HUES64 (cell line): Measurements from ENCODE around the gene CDC42EP4.
A peak's percentile ranks its signal among the peaks of the same experiment; 100 is the strongest.

ENCODE experiments used
- H3K27ac ChIP-seq: 2 replicates; pipeline ENCODE4 v1.7.0; 2013; ENCODE audit warnings: low read depth, low read length, inconsistent platforms
- H3K27me3 ChIP-seq: 2 replicates; pipeline ENCODE4 v1.6.1; 2013; ENCODE audit warnings: mild to moderate bottlenecking, low read length; ENCODE audit not compliant: insufficient read depth
- H3K36me3 ChIP-seq: 2 replicates; pipeline ENCODE4 v1.6.1; 2013; ENCODE audit warnings: mild to moderate bottlenecking, low read length; ENCODE audit not compliant: insufficient read depth
- H3K4me1 ChIP-seq: 2 replicates; pipeline ENCODE4 v1.6.1; 2013; ENCODE audit warnings: mild to moderate bottlenecking, low read length, moderate library complexity; ENCODE audit not compliant: insufficient read depth
- H3K4me3 ChIP-seq: 2 replicates; pipeline ENCODE4 v1.5.1; 2013; ENCODE audit warnings: mild to moderate bottlenecking, low read length, moderate library complexity
- H3K9ac ChIP-seq: 2 replicates; pipeline ENCODE4 v1.6.1; 2013; ENCODE audit warnings: mild to moderate bottlenecking, low read depth, low read length
- H3K9me3 ChIP-seq: 2 replicates; pipeline ENCODE4 v1.6.1; 2013; ENCODE audit warnings: low read depth, low read length; ENCODE audit not compliant: insufficient read depth
- WGBS: fragments of 150-250, 120-280 bp; methylation state at CpG from one replicate; pipeline ENCODE4 v1.1.7; 2013; ENCODE audit warnings: missing lambda C conversion rate; 5-methylcytosine and 5-hydroxymethylcytosine counted together

Gene CDC42EP4

DNA sequence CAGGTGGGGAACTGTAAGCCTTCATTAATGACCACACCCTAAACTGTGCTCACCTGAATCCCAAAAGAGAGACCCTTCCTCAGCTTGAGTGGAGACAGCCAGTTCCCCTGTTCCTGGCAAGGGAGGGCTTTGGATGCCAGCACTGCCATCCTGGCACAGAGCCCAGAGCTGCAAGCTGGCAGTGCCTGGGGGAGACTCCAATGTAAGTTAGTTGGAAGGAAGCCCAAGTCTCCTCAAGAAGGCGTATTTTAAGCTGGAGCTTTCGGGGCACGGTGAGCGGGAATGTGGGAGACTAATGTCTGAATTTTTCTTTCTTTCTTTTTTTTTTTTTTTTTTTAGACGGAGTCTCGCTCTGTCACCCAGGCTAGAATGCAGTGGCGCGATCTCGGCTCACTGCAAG, 4.7 kb downstream of the CDC42EP4 start:
- no peaks in the 10 kb centered on the region for H3K9me3 ChIP-seq
- H3K27me3 ChIP-seq = no peaks in the 10 kb centered on the region
- peaks cover 25% of the 10 kb centered on the region for H3K4me1 ChIP-seq
- no peaks in the 10 kb centered on the region for H3K36me3 ChIP-seq
- 98% methylated on average over 5 of the region's 9 CpGs for WGBS
- no peak overlapping the region for H3K4me3 ChIP-seq
- no peak overlapping the region for H3K9ac ChIP-seq
- H3K27ac ChIP-seq = no peak overlapping the region

- peak overlapping the region; percentile 9; the same call in 1 of the 2 replicates for H3K27ac ChIP-seq
- H3K4me3 ChIP-seq = no peak overlapping the region
- no peak overlapping the region for H3K9ac ChIP-seq
- 83% methylated on average over 11 of the region's 11 CpGs for WGBS
- no peaks in the 10 kb centered on the region for H3K36me3 ChIP-seq
- H3K9me3 ChIP-seq = no peaks in the 10 kb centered on the region
- H3K4me1 ChIP-seq = peaks cover 25% of the 10 kb centered on the region
- H3K27me3 ChIP-seq = no peaks in the 10 kb centered on the region
Measured at GRCh38 chr17:73305845-73306836, 5.7 kb downstream of the CDC42EP4 start.

- Histone ChIP-seq H3K27me3 (no peaks in the 10 kb centered on the region), H3K27ac (peak overlapping the region; percentile 12; the same call in 1 of the 2 replicates), H3K4me1 (peaks cover 25% of the 10 kb centered on the region), H3K4me3 (no peak overlapping the region), H3K36me3 (no peaks in the 10 kb centered on the region), H3K9ac (no peak overlapping the region), H3K9me3 (no peaks in the 10 kb centered on the region)
- 40% methylated on average over 16 of the region's 16 CpGs for WGBS
Measured at GRCh38 chr17:73304971-73305812, 6.6 kb downstream of the CDC42EP4 start.

DNA sequence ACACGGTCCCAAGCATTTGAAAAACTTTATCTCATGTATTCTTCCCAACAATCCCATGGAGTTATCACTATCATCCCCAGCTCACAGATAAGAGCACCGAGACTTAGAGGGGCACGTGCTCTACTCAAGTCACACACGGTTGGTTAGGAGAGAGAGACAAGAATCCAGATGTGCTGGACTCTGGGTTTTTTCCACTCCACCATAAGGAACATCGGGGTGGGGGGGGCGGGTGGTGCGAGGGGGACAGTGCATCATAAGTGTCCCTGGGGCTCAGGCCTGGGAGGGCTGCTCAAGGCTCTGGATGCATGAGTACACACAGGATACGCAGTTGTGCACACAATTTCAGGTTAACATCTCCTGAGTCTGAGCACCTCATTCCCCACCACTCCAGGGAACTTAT, 7.4 kb downstream of the CDC42EP4 start:
- 89% methylated on average over 8 of the region's 8 CpGs for WGBS
- Histone ChIP-seq H3K4me1 (peaks cover 18% of the 10 kb centered on the region), H3K4me3 (no peak overlapping the region), H3K9ac (no peak overlapping the region), H3K27ac (no peak overlapping the region), H3K9me3 (no peaks in the 10 kb centered on the region), H3K27me3 (no peaks in the 10 kb centered on the region), H3K36me3 (no peaks in the 10 kb centered on the region)

GRCh38 chr17:73302189-73302588, 9.6 kb downstream of the CDC42EP4 start:
- Histone ChIP-seq H3K27me3 (no peaks in the 10 kb centered on the region), H3K9me3 (no peaks in the 10 kb centered on the region), H3K4me1 (peaks cover 15% of the 10 kb centered on the region), H3K4me3 (no peak overlapping the region), H3K36me3 (no peaks in the 10 kb centered on the region), H3K27ac (no peak overlapping the region), H3K9ac (no peak overlapping the region)
- 95% methylated on average over 3 of the region's 3 CpGs for WGBS

- 95% methylated on average over 2 of the region's 2 CpGs for WGBS
- H3K9me3 ChIP-seq = no peaks in the 10 kb centered on the region
- peaks cover 15% of the 10 kb centered on the region for H3K4me1 ChIP-seq
- no peak overlapping the region for H3K9ac ChIP-seq
- no peak overlapping the region for H3K27ac ChIP-seq
- H3K36me3 ChIP-seq = no peaks in the 10 kb centered on the region
- no peaks in the 10 kb centered on the region for H3K27me3 ChIP-seq
- H3K4me3 ChIP-seq = no peak overlapping the region
Measured at GRCh38 chr17:73301369-73301768, 10.4 kb downstream of the CDC42EP4 start.

GRCh38 chr17:73300392-73300791, 11.4 kb downstream of the CDC42EP4 start:
- peaks cover 7% of the 10 kb centered on the region for H3K4me1 ChIP-seq
- no peaks in the 10 kb centered on the region for H3K9me3 ChIP-seq
- H3K36me3 ChIP-seq = no peaks in the 10 kb centered on the region
- H3K4me3 ChIP-seq = no peak overlapping the region
- no peak overlapping the region for H3K9ac ChIP-seq
- no peak overlapping the region for H3K27ac ChIP-seq
- no peaks in the 10 kb centered on the region for H3K27me3 ChIP-seq
- WGBS = 92% methylated on average over 3 of the region's 3 CpGs

- Histone ChIP-seq H3K36me3 (no peaks in the 10 kb centered on the region), H3K27ac (no peak overlapping the region), H3K9me3 (no peaks in the 10 kb centered on the region), H3K9ac (no peak overlapping the region), H3K27me3 (no peaks in the 10 kb centered on the region), H3K4me1 (no peaks in the 10 kb centered on the region), H3K4me3 (no peak overlapping the region)
- 87% methylated on average over 15 of the region's 15 CpGs for WGBS
Measured at GRCh38 chr17:73297934-73298861, 13.6 kb downstream of the CDC42EP4 start.

- no peaks in the 10 kb centered on the region for H3K27me3 ChIP-seq
- 0 out of 2 replicates have a peak, but pooled peaks cover 10% of the 10 kb centered on the region for H3K4me1 ChIP-seq
- H3K36me3 ChIP-seq = no peaks in the 10 kb centered on the region
- H3K27ac ChIP-seq = no peak overlapping the region
- no peak overlapping the region for H3K9ac ChIP-seq
- WGBS = 86% methylated on average over 9 of the region's 9 CpGs
- H3K9me3 ChIP-seq = no peaks in the 10 kb centered on the region
- no peak overlapping the region for H3K4me3 ChIP-seq
Measured at GRCh38 chr17:73293480-73293911, 18.3 kb downstream of the CDC42EP4 start.

DNA sequence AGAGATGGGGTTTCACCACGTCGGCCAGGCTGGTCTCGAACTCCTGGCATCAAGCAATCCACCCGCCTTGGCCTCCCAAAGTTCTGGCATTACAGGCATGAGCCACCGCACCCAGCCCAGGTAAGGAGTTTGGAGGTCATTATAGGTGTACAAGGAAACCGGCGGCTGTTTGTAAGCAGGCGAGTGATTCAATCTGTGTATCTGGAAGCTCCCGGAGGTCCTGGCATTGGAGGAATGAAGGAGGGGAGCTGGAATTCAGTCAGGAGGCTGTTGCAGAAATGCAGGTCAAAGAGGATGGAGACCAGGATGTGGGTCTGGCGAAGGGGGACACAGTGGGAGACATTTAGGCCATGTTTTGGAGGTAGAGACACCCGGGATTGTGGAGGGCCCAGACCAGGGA, 18.8 kb downstream of the CDC42EP4 start:
- H3K27me3 ChIP-seq = no peaks in the 10 kb centered on the region
- no peaks in the 10 kb centered on the region for H3K9me3 ChIP-seq
- H3K36me3 ChIP-seq = no peaks in the 10 kb centered on the region
- no peak overlapping the region for H3K9ac ChIP-seq
- no peak overlapping the region for H3K27ac ChIP-seq
- 0 out of 2 replicates have a peak, but pooled peaks cover 10% of the 10 kb centered on the region for H3K4me1 ChIP-seq
- 92% methylated on average over 11 of the region's 11 CpGs for WGBS
- no peak overlapping the region for H3K4me3 ChIP-seq
